Measurements from ENCODE around the gene SFTPB.

GRCh38 chr2:85668009-85668856 is at the start of gene SFTPB:
- no peak for TF ChIP-seq CTCF (IDR thresholded peaks at IDR 0.05)
- TF ChIP-seq POLR2A (IDR thresholded peaks at IDR 0.05): no peak
- no peak for TF ChIP-seq POLR2AphosphoS5 (IDR thresholded peaks at IDR 0.05)
